ENCODE measurements around the gene CACNA2D1. TPM values are rescaled to one million over a fixed set of nuclear protein-coding genes. Genes with fewer than 3 reads are reported as not detected.

CACNA2D1 gene
- total RNA-seq, 1 experiment from 2014 or later, result 0.27 TPM

DNA sequence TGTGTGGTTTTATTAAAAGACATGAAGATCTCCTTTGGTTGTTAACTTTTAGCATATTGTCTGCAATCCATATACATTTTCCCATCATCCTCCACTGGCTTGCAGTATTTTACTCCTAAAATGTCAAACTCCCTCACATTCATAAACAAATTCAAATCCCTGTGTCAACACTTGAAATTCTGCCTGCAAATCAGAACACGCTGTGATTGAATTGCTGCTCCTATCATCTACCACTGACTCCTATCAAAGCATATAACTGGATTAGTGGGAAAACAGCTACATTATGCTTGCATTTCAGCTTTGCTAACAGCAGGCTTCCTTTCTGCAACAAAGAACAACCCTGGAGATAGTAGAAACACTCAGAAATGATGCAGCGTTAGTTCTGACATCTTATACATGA lies 392.0 kb downstream of the CACNA2D1 start:
- no peak for DNase-seq (ENCODE audit: low read depth, low spot score)
- H3K27me3 ChIP-seq (ENCODE audit: insufficient read depth, low read length), result no peaks in the 10 kb centered on the region
- no peaks in the 10 kb centered on the region for H3K79me2 ChIP-seq (ENCODE audit: insufficient read depth, low read length)
- no peak for ATAC-seq
- TF ChIP-seq SRF (IDR thresholded peaks at IDR 0.05; ENCODE audit: low read depth) (no peak), REST (IDR thresholded peaks at IDR 0.05; ENCODE audit: low read depth) (no peak), EGR1 (IDR thresholded peaks at IDR 0.05; ENCODE audit: low read depth) (no peak), CBX3 (IDR thresholded peaks at IDR 0.05; ENCODE audit: low read depth) (no peak), CEBPB (IDR thresholded peaks at IDR 0.05; ENCODE audit: low read depth) (no peak), FOSL1 (IDR thresholded peaks at IDR 0.05; ENCODE audit: low read depth) (no peak), MAX (IDR thresholded peaks at IDR 0.05) (no peak), CTCF (IDR thresholded peaks at IDR 0.05 in 2 of 3, conservative IDR thresholded peaks at IDR 0.05 in 1 of 3; ENCODE audit: borderline replicate concordance in 1 of 3, insufficient read depth in 1 of 3, low read depth in 2 of 3, low read length in 2 of 3) (no peak), POLR2A (IDR thresholded peaks at IDR 0.05; ENCODE audit: borderline replicate concordance, extremely low read depth, insufficient read depth, insufficient read length) (no peak), SP1 (IDR thresholded peaks at IDR 0.05; ENCODE audit: low read depth) (no peak)
- intact Hi-C loops (cut with micrococcal nuclease), result no loop called here
- peak overlapping the region; percentile 33 for H2AFZ ChIP-seq (ENCODE audit: low read depth, low read length, poor library complexity, severe bottlenecking)
- RAD21 ChIA-PET (ENCODE audit: low non-redundant PET in 1 of 2, low total read pairs in 2 of 2, uncharacterized antibody in 2 of 2, unreplicated experiment in 2 of 2), result no interaction called here
- no TSS peak for BruUV-seq (replicated peaks)
- H3K27ac ChIP-seq (ENCODE audit: low read depth, low read length), result no peak overlapping the region
- peaks cover 9 to 19% of the 10 kb centered on the region in 2 experiments; a peak in 3 of 4 replicates for H3K4me1 ChIP-seq (ENCODE audit: control insufficient read depth in 1 of 2, insufficient read depth in 2 of 2, low read length in 2 of 2)
- H3K9me3 ChIP-seq (ENCODE audit: control insufficient read depth in 1 of 2, insufficient read depth in 1 of 2, low read depth in 1 of 2, low read length in 2 of 2), result no peaks in the 10 kb centered on the region
- H3K4me3 ChIP-seq (replicated peaks in 1 of 2; ENCODE audit: low read depth in 1 of 2, low read length in 2 of 2), result no peak overlapping the region
- no peak overlapping the region for H3K4me2 ChIP-seq (ENCODE audit: low read length)
- H3K9me2 ChIP-seq (ENCODE audit: insufficient read depth), result no peaks in the 10 kb centered on the region
- POLR2A ChIA-PET, result no interaction called here
- no peaks in the 10 kb centered on the region for H3K36me3 ChIP-seq (ENCODE audit: control insufficient read depth in 1 of 2, insufficient read depth in 2 of 2, low read length in 2 of 2)
- CTCF ChIA-PET, result no interaction called here
- no peak overlapping the region for H3K9ac ChIP-seq (ENCODE audit: low read length)
- no peaks in the 10 kb centered on the region for H4K20me1 ChIP-seq (ENCODE audit: insufficient read depth)

All from HCT116 (cell line).